ENCODE data around the gene PHAF1.

Gene PHAF1

DNA sequence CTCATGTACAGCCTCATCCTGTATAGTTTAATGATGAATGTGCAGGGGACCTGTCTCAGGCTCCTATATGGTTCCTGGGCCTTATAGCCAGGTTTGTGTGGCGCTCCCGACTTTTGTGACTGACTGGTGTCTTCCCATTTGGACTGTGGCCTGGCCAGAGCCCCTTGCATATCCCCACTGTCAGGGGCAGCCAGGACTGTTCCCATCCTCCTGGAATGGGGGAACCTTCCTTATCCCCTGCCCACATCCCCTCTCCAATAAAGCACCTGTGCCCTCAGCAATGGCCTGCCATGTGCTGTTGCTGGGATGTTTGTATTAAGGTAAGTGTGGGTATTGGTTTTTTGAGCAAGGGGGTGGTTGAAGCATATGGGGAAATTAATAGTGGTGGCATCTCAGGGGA, 38.5 kb downstream of the PHAF1 start:
- DNase-seq (ENCODE audit: low read depth), result no peak

DNA sequence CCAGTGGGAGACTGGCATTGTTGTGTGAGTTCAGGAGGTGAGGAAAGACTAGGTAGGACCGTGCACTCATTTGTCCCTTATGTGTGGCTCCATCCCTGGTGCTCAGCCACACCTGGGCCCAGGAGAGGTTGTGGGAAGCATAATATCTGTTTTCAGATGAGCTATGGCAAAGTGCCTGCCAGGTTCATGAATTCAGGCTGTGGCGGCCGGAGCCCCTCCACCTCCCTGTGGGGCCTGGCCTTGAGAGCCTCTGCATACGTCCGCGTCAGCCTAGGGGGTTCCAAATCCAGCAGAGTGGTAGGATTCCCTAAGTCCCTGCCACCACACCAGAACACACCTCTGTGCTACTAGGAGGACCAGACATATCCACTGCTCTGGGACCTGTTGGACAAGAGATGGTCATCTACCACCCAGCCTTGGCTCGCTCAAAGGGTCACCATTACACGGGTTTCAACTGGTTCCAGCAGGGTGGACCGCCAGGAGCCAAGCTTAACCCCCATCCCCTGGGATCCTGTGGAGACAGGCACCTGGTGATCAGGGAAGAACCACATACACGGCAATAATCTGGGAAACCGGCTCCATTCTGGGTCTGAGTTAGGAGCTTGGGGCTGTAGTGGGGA, 39.0 kb downstream of the PHAF1 start:
- DNase-seq (ENCODE audit: low read depth), result no peak

DNA sequence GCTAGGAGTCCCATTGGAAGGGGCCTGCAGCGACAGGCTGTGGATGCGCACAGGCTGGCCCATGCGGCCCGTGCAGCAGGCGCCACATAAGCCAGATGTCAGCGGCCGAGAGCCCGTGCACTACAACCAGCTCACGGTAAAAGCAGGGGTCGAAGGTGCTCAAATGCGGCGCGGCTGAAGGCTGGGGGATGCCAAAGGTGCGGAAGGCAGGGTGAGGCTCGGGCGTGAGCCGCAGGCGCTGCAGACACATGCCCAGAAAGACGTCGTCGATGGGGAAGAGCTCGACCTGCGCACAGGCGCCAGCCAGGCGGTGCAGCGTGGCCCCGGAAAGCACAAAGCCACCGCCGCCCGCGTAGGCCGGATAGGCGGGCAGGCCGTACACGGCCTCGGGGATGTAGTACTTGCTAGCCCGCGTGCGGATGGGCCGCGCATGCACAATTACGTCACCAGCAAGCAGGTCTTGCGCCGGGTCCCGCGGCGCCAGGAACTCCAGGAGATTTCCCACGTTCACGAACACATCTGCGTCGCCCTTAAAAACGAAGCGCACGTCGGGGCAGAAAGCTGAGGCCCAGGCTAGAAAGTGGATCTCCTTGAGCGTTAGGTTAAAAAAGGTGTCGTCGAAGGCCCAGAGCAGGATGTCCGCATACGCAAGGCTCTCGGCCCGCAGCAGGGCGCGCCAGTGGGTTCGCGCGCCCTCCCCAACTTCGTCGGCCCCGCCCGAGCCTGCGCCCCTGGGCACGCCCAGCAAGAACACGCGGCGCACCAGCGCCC, 39.7 kb downstream of the PHAF1 start:
- no peak for DNase-seq (ENCODE audit: low read depth)

DNA sequence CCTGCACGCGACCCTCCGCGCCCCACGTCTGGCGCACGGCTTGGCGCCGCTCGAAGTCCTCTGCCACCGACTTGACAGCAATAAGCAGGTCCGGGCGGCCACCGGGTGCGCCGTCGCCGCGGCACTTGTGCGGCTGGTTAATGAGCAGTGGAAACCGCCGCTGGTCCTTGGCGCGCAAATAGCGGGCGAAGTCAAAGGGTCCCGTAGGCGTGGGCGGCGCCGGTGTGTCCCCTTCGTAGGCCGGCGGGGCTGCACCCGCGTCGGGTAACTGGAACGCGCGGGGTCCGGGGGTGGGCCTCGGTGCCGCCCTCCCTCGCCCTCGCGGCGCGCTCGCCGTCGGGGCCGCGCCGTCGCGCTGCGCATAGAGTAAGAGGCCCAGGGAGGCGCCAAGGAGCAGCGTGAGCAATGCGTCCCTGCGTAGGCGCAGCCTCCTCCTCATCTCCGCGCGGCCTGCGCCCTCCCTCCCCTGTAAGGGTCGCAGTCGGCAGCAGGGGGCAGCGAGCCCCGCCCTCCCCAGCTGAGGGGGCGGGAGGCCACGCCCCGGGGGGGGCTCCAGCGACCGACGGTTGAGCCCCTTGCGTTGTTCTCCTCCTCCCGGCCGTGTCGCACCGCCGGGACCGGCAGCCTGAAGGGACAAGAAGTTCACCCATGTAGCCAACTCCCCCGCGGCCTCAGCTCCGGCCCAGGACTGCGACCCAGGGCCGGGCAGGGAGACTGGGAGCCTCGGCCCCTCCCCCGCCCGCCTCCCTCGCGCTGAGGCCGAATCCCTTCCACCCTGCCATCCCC, 40.5 kb downstream of the PHAF1 start:
- DNase-seq (ENCODE audit: low read depth), result peak; percentile 49

DNA sequence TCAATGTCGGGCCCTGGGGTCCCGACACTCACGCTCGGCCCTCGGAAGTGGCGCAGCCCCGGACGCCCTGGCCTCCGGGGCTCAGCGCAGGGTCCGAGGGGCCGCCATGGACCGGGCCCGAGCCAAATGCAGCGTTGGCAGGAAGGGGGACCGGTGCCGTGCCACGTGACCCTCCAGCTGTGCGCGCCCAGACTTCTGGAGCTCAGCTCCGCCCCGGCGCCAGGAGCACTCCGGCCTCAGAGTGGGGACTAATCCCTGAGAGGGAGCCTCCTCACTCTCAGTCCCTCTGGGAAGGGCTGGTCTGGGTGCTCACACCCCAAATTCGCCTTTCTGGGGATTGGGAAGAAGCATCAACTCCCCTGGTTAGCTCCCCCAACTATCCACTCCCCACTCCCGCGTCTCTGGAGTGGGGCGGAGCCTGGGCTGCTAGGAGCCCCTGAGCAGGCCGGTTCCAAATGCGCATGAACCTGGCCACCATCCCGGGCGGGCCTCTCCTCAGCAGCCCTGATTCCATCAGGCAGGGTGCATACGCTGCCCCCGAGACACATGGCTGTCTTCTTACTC, 41.2 kb downstream of the PHAF1 start, which contains the start of gene B3GNT9:
Gene B3GNT9 (minus strand): TSS at position 166 of the 564 bp plus-strand sequence. CDS start 513 bp downstream, outside the sequence.
- no peak for DNase-seq (ENCODE audit: low read depth)

DNA sequence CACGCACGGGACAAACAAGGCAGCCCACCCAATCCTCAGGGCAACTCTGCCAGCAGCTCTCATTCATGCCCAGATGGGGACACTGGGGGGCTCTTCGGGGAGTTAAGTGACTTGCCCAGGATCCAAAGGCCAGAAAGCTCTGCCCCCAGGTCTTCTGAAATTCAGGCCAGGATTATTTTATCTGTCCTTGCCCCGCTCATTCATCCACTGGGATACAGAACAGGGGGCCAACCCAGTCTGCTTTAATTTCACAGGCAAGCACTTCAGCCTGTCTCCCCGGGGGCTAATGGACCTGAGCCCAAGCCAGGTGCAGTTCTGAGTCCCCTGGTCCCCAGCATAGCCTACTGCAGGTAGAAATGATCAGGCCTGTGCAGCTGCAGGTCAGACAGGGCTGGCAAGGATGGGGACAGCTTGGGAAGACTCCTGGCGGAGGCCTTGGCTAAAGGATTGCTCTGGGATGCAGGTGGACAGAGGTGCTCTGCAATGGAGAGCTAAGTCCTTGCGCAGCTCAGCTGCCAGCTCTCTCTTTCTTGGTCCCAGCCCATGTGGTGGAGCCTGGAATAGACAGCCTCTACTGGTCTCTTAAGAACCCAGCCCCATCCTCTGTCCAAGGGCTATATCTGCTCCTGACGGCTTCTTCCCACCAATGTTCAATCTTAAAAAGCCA, 41.8 kb downstream of the PHAF1 start:
- DNase-seq (ENCODE audit: low read depth), result no peak

DNA sequence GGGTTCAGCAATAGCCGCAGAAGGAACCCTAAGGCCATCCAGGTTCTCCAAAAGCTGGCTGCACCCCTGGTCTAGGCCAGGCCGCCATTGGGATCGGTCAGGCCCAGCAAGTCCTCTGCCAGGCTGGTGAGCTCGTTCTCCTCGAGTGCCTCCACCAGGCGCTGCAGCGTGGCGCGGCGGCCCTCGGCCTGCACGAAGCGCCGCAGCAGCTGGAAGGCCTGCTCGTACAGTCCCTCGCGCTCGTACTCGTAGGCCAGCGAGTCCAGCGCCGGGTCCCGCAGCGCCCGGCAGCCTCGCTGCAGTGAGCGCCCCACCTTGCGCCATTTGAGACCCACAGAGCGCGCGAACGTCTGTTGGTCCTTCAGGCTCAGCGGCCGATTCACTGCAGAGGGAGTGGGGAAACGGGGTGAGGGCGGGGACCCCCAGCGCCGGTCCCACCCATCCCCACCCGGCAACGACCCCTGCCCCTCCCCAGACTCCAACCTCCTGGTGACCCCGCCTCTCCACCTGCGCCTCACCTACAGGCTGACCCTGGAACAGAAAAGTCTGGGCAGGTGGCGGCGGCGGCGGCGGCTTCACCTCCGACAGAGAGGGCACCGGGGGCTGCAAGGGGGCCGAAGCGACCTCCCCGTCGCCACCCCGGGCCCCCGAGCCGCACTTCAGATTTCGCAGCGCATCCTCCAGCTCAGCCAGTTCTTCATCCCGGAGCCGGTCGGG, 45.0 kb downstream of the PHAF1 start:
- DNase-seq (ENCODE audit: low read depth), result no peak

DNA sequence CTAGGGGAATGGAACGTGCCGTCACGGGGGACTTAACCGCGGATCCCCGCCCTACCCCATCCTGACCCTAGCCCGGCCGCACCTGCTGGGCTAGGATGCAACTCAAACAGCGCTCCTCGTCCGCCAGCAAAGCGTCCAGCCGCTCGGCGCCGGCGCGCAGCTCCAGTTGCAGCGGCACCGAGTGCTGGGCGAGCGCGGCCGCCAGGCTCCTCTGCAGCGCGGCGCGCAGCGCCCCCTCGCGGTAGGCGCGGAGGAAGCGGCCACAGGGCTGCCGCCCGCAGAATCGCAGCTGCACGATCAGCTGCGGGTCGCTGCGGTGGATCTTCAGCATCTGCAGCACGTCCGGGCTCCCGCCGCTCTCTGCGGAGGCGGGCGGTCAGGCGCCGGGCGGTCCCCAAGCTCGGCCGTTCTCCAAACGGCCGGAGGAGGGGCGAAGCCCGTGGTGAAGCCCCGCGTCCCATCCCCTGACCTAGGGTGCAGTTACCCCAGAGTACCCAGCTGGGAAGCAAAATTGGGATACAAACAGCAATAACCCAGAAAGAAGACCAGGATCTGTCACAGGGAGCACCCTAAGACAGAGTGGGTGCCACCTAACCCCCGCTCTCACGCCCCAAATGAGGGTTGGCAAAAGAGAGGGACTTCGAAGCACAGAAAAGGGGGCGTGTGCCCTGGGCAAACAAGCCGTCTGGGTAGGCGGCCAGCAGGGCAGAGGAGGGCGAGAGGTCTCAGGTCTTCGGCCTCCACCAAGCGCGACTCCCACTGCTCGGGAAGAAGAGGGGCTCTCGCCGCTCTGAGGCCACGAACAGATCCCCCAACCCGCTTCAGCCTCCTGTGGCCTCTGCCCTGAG, 45.8 kb downstream of the PHAF1 start:
- DNase-seq (ENCODE audit: low read depth), result peak; percentile 76

DNA sequence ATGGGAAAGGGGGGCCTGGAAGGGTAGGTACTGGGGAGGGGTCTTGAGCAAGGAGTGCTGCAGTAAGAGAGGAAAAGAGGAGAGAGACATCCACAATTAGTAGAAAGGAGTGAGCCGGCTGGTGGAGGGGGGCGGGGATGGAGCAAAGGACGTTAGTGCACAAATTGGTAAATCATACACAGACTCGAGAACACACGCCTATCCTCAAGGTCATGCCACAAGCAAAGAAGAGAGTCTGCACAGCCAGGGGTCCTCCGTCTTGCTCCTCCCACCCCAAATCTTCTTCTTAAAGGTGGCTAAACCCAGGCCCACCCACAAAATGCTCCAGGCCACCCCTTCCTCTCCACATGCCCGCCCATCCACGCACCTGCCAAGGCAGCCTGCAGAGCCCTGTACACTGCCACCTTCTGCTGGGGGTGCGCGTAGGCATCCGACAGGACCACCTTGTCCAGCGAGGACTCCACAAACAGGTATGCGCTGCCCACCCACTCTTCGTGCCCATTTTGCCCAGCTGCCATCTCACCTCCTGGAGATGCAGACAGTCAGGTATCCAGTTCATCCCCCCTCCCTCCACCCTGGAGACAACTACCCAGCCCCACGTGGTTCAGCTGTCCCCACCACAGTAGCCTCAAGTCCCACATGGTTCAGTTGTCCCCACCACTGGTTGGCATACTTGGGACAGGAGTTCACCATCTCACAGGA, 46.6 kb downstream of the PHAF1 start:
- DNase-seq (ENCODE audit: low read depth), result no peak

DNA sequence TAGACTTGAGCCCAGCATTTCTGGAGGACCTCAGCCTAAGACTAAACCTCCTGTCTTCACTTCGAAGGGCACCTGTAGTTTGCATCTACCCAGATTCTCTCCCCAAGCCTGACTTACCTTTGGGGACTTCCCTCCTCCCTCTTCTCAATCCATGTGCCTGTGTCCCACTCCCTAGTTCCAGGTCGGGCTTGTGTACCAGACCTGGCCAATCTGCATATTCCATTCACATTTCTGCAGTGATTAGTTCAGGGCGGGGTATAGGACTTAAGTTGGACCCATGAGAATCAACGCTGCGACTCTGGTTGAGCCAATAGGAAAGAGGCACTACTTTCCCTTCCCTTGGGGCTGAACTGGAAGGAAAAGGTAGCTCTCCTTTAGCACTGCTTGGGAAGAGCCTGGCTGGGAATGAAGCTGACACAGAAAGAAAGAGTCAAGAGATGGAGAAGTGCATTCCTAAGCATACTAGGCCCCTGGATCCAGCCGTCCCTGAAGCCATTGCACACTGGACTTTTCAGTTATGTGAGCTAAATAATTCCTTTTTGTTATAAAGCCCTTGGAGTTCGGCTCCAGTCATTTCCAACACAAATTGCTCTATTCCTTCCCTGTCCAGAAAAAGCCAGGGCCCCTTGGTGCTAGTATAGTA, 47.5 kb downstream of the PHAF1 start:
- DNase-seq (ENCODE audit: low read depth), result no peak

DNA sequence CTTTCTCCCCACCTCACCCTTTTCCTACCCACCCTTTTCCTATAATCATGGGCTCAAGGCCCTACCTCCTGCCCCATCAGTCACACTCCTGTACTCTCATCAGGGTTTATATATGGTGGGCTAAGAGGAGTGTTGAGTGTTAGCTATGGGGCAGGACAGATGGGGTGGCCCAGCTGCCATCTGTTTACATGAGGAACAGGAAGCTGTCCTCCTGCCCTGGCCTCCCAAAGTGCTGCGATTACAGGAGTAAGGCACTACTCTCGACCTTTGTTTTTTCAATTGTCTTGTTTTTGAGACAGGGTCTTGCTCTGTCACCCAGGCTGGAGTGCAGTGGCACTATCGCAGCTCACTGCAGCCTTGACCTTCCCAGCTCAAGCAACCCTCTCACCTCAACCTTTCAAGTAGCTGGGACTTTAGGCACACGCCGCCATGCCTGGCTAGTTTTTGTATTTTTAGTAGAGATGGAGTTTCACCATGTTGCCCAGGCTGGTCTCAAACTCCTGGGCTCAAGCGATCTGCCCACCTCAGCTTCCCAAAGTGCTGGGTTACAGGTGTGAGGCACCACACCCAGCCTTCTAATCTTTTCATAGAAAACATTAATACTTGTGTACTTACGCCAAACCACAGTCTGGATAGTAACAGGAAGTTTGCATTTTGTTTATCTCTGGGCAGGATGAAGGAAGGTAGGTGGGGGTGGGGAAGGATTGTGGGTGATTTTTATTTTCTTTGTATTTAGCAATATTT, 48.3 kb downstream of the PHAF1 start:
- DNase-seq (ENCODE audit: low read depth), result no peak

DNA sequence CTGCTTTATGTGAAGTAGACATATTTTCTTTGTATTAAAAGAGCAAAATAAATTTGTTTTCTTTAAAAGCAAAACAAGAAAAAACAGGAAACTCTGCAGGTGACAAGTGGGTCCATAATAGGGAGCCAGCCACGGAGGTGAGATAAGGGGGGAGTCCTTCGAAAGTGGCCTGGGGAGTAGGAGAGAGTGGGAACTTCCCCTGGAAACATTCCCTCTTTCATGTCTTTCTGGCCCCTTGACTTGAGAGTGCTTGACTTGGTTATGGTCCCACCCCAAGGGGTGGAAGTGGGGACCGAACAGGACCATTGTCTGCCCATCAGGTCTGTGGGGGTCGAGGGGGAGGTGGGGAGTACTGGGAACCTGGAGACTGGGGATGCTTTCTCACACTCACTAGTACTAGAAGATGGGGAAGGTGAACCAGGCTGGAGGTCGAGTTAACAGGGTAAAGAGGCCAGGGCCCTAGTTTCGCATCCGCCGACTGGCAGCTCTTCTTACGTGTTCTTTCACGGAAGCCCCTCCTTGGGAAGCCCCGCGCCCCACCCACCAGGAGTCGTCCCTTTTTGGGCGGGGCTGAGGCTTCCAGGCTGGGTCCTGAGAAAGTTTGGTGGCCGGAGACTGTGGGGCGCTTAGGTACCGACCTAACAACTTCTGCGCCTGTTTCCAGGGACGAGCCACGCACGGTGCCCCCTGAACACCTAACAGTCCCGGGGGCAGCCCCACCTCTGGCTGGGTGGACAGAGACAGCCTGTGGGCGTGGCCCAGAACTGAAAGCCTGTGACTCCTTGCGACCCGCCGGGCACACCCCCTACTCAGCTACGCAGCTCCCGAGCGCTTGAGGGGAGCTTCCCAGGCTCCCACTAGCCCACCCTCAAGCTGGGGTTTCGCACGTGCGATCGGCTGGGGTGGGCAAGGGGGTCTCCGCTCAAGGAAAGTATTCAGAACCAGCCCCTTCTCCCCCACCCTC, 49.2 kb downstream of the PHAF1 start:
- peak; percentile 76 for DNase-seq (ENCODE audit: low read depth)

DNA sequence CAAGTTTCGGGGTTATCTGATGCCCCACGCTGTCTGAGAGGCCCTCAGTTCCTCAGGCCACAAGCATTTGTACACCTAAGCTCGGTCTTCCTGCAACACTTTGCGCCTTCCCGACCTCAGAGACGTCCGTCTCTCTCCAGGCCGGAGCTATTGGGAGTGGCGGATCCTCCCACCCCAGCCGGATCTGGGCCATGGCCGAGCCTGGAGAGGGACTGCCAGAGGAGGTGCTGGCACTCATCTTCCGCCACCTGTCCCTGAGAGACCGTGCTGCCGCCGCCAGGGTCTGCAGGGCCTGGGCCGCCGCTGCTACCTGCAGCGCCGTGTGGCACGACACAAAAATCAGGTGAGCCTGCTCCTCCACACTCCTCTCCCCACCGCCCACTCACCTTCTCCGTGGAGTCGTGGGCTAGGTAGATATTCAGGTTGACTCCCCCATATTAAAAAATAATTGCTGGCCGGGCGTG, 51.9 kb downstream of the PHAF1 start:
- no peak for DNase-seq (ENCODE audit: low read depth)

DNA sequence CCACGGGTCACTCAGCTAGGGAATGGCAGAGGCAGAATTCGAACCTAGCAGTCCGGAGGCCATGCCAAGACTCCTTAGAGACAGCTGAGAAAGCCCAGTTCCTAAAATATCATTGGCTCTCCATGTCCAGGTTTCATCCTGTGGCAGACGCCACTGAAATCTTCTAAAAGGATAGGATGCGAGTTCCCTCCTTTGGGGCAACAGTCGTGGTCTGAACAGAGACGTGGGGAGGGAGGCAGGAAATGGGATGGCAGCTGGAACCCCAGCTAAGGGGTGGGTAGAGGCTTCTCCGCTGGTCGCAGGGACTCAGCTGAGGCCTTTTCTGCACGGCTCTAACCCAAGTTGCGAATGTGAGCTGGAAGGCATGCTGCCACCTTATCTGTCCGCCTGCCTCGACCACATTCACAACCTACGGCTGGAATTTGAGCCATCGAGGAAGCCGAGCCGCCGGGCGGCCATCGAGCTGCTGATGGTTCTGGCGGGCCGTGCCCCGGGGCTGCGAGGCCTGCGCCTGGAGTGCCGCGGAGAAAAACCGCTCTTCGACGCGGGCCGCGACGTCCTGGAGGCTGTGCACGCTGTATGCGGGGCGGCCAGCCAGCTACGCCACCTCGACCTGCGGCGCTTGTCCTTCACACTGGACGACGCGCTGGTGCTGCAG, 52.9 kb downstream of the PHAF1 start:
- no peak for DNase-seq (ENCODE audit: low read depth)

DNA sequence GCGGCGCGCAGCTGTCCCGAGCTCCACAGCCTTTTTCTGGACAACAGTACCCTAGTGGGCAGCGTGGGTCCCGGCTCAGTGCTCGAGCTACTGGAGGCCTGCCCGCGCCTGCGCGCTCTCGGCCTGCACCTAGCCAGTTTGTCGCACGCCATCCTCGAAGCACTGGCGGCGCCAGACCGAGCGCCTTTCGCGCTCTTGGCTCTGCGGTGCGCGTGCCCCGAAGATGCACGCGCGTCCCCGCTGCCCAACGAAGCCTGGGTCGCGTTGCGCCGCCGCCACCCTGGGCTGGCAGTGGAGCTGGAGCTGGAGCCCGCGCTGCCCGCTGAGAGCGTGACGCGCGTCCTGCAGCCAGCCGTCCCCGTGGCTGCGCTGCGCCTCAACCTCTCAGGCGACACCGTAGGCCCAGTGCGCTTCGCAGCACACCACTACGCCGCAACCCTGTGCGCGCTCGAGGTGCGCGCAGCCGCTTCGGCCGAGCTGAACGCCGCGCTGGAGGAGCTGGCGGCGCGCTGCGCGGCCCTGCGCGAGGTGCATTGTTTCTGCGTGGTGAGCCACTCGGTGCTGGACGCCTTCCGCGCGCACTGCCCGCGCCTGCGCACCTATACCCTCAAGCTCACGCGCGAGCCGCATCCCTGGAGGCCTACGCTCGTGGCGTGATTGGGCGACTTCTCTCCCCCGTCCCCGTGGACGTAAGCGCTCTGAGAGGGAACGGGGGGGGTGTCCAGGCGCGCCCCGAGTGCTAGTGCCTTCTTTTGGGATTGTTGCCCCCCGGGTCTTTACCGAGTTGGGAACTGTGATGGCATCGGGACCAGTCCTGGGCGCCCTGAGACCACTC, 53.6 kb downstream of the PHAF1 start:
- DNase-seq (ENCODE audit: low read depth), result no peak

All from activated T-helper 9 cell treated with anti-CD3 and anti-CD28 coated beads, Interleukin-2, amount 50 U/mL, for 16 hours (primary cell).